ENCODE results near the gene ATG10. TPM values are rescaled to one million over a fixed set of nuclear protein-coding genes. Genes with fewer than 3 reads are reported as not detected.

Gene ATG10
- total RNA-seq, 1 experiment from 2014 or later, result 7.6 TPM

DNA sequence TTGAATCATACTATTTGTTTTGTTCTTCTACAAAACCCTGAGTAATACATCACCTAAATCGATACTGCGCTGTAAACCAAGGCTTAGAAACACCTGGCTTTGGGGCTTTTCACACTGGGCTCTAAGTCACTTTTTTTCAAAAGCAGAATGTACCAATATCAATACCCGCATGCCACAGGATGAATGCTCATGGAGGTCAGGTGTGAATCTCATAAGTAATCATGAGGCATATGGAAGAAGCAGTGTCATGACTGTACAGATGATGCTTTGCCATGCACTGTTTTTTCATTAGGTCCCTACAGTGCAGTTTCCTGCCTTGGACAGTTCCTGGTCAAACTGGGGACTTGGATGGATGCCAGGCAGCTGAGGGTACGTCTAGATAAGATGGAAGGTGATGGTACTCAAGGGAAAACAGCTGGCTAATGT is 49.0 kb upstream of the ATG10 start:
- Histone ChIP-seq H4K91ac (ENCODE audit: insufficient read length, low read depth, low read length) (no peak overlapping the region), H3K4me2 (ENCODE audit: insufficient read depth, insufficient read length, low read length) (no peak overlapping the region)
- peaks cover 11% of the 10 kb centered on the region in 2 experiments for H3K4me1 Mint-ChIP-seq

More for the DNA sequence above, 49.0 kb upstream of the ATG10 start:
- H2BK5ac ChIP-seq (ENCODE audit: insufficient read length, low read length), result no peak overlapping the region
- Mint-ChIP-seq H3K27me3 (ENCODE audit: low read depth) (no peaks in the 10 kb centered on the region), H3K36me3 (ENCODE audit: insufficient read depth in 1 of 3, low read depth in 3 of 3) (peaks cover 0 to 3% (median 2%) of the 10 kb centered on the region in 3 experiments; a peak in 2 of 7 replicates), H3K27ac (no peak overlapping the region), H3K4me3 (no peak overlapping the region), H3K9me3 (peaks cover 0 to 3% of the 10 kb centered on the region in 2 experiments; a peak in 1 of 5 replicates)
- no peak overlapping the region for H2BK15ac ChIP-seq (ENCODE audit: low read depth, low read length)
- H2AFZ ChIP-seq (ENCODE audit: low read length), result no peak overlapping the region
- H3K14ac ChIP-seq (ENCODE audit: insufficient read depth, low read length), result no peak overlapping the region
- H3K23me2 ChIP-seq (ENCODE audit: insufficient read length, low read depth, low read length, poor library complexity, severe bottlenecking), result no peaks in the 10 kb centered on the region
- no CpG with 5 or more reads among the region's 4 CpGs for WGBS (ENCODE audit: extremely low coverage, insufficient read length, low lambda C conversion rate)
- no peaks in the 10 kb centered on the region for H4K20me1 ChIP-seq (ENCODE audit: control insufficient read depth, insufficient read depth, insufficient read length)
- TF ChIP-seq, protein P1, sequence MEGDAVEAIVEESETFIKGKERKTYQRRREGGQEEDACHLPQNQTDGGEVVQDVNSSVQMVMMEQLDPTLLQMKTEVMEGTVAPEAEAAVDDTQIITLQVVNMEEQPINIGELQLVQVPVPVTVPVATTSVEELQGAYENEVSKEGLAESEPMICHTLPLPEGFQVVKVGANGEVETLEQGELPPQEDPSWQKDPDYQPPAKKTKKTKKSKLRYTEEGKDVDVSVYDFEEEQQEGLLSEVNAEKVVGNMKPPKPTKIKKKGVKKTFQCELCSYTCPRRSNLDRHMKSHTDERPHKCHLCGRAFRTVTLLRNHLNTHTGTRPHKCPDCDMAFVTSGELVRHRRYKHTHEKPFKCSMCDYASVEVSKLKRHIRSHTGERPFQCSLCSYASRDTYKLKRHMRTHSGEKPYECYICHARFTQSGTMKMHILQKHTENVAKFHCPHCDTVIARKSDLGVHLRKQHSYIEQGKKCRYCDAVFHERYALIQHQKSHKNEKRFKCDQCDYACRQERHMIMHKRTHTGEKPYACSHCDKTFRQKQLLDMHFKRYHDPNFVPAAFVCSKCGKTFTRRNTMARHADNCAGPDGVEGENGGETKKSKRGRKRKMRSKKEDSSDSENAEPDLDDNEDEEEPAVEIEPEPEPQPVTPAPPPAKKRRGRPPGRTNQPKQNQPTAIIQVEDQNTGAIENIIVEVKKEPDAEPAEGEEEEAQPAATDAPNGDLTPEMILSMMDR (conservative IDR thresholded peaks at IDR 0.05), result no peak
- no peak for DNase-seq
- H3K23ac ChIP-seq (ENCODE audit: insufficient read length, low read depth, low read length), result no peak overlapping the region
- H2BK12ac ChIP-seq (ENCODE audit: insufficient read length, low read depth, low read length), result no peak overlapping the region
- no peak overlapping the region for H3K9ac ChIP-seq (ENCODE audit: extremely low read depth, insufficient read length, low read length)
- H3K27ac ChIP-seq (ENCODE audit: insufficient read length, low read depth, low read length), result no peak overlapping the region
- H4K8ac ChIP-seq (replicated peaks; ENCODE audit: insufficient read length, low read depth, low read length), result no peak overlapping the region
- H3K18ac ChIP-seq (ENCODE audit: insufficient read length, low read depth, low read length), result no peak overlapping the region
- H3K4me1 ChIP-seq (ENCODE audit: insufficient read depth, low read length), result no peaks in the 10 kb centered on the region
- no peaks in the 10 kb centered on the region for H3K27me3 ChIP-seq (ENCODE audit: insufficient read depth, low read length)
- H3K4ac ChIP-seq (ENCODE audit: low read depth, low read length), result no peak overlapping the region
- H4K5ac ChIP-seq (ENCODE audit: insufficient read length, low read depth, low read length), result no peak overlapping the region
- H2BK120ac ChIP-seq (ENCODE audit: low read depth, low read length, poor library complexity, severe bottlenecking), result no peak overlapping the region
- no peak overlapping the region for H3K56ac ChIP-seq (ENCODE audit: insufficient read length, low read depth, low read length)
- no peak overlapping the region for H2AK5ac ChIP-seq (ENCODE audit: insufficient read length, low read length)
- no peaks in the 10 kb centered on the region for H3K79me2 ChIP-seq (ENCODE audit: insufficient read depth, low read length)
- no peak overlapping the region for H2BK20ac ChIP-seq (ENCODE audit: low read depth, low read length, poor library complexity, severe bottlenecking)
- no peaks in the 10 kb centered on the region for H3K9me3 ChIP-seq (ENCODE audit: control insufficient read depth, low read depth, low read length)
- no peak overlapping the region for H3T11ph ChIP-seq (ENCODE audit: low read length)
- no peaks in the 10 kb centered on the region for H3K79me1 ChIP-seq (ENCODE audit: insufficient read depth, low read depth, low read length, poor library complexity, severe bottlenecking)

Measured in H9 (cell line).